T-helper 2 cell (primary cell): ENCODE measurements around the gene DMD.

Experiments used
- DNase-seq, 5 experiments: peaks; one replicate each; pipeline versions ENCODE4 v3.0.0 to v3.0.0-alpha.2; 2012 to 2022

The DMD gene

DNA sequence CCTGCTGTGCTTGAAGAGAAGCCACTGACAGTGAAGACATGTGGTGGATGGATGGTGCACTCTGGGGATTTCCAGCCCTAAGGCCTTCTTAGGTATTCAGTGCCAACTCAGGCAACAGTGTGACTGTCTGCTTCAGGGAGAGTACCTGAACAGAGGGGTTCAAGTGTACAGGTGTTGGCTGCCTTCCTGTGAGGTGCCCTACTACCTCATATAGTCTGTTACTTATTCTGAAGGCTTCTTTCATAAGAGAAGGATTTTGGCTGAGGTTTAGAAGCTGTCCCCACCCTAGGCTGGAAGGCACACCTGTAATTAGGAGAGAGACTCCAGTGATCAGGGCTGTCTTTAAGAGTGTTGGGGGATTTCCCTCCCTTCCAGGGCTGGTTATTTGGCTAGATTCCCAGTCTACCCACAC is 2141.3 kb downstream of the DMD start:
- DNase-seq = peak in 1 of 5 experiments; percentile 52
